Upper lobe of left lung (tissue), 4 donors: ENCODE results near the gene ZNF239.

Source experiments
- CTCF ChIP-seq, 6 experiments: fragments of 450-650 bp in 4 of 6; fragments of 200-600 bp in 2 of 6; sonication (generic) in 2 of 6; IDR thresholded peaks; one replicate each; pipeline ENCODE4 v1.5.1; 2016 to 2019; ENCODE audit warnings: antibody characterized with exemption in 6 of 6
- POLR2A ChIP-seq, 4 donors: fragments of 450-650 bp; IDR thresholded peaks; one replicate each; pipeline ENCODE4 v1.5.1; 2016 to 2017; ENCODE audit warnings: antibody characterized with exemption in 4 of 4, mild to moderate bottlenecking in 2 of 4
- POLR2AphosphoS5 ChIP-seq, 2 donors: sonication (generic); formaldehyde crosslinking; IDR thresholded peaks; one replicate each; pipeline ENCODE4 v1.5.1; 2017; ENCODE audit warnings: antibody characterized with exemption in 2 of 2

- TF ChIP-seq CTCF (IDR thresholded peaks at IDR 0.05) (no peak), POLR2AphosphoS5 (IDR thresholded peaks at IDR 0.05) (no peak), POLR2A (IDR thresholded peaks at IDR 0.05) (no peak)
Observed at GRCh38 chr10:43610636-43611035, 36.2 kb upstream of the ZNF239 start.
